GM19193 (cell line): ENCODE data around the gene PFDN4.

ENCODE experiments used
- POLR2A ChIP-seq: IDR thresholded peaks from 4 replicates; pipeline ENCODE4 v1.6.1; 2011; ENCODE audit not compliant: insufficient read depth, insufficient read length; ENCODE audit errors: extremely low read depth

PFDN4 gene

DNA sequence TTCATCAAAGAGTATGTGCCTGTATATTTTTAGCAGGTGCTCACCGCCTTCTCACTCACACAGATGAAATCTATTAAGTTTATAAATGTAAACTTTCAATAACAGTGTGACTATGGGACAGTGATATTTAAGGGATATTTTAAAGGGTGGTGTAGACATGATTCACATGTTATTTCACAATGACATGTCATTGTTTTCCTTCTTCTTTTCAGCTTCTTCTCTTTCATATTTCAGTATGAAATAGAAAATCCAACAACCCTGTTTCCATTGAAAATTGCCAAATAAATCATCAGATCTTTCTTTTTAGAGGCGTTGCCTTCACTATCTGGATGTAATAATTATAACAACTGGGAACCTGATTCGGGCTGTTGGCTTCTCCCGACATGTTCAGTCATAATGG, 54.8 kb downstream of the PFDN4 start:
- no peak for TF ChIP-seq POLR2A

GRCh38 chr20:54263116-54263690, 55.3 kb downstream of the PFDN4 start:
- no peak for TF ChIP-seq POLR2A

- no peak for TF ChIP-seq POLR2A
These were observed 59.0 kb downstream of the PFDN4 start for GRCh38 chr20:54266844-54267243.

DNA sequence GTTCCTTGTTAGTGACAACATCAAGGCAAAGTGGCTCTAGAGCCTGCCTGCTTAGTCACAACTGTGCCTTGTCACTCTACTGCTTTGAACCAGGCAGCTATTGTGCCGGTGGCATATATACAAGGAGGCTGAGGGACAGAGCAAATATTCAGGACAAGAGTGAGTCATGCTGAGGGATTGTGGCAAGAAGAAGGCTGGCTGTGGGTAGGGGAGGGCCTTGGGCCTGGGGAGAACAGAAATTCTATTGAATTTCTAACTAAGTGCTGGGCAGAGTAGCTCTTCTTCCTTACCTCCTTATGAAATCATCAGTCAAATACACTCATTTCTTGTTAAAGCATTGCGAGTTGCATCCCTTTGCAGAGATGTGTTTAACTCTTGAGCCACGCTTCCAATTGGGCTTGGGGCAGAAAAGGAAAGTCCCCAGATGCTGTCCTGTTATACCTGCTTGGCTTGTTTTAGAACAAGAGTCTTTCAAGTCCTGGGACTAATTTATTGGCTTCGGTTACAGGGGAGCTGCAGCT, 59.7 kb downstream of the PFDN4 start:
- TF ChIP-seq POLR2A = no peak

- TF ChIP-seq POLR2A = no peak
These were observed 61.1 kb downstream of the PFDN4 start for GRCh38 chr20:54268941-54269340.
